Thyroid gland (tissue), 4 donors: Measurements from ENCODE around the gene ARMC3. TPM values are rescaled to one million over a fixed set of nuclear protein-coding genes. Genes with fewer than 3 reads are reported as not detected.

Source experiments
- DNase-seq, 2 donors: peaks; one replicate each; pipeline ENCODE4 v3.0.0-alpha.2; 2019
- H3K27ac ChIP-seq, 3 donors: fragments of 200-600 bp; sonication (generic); 1 replicate in 2 of 3; 2 replicates in 1 of 3; pipeline ENCODE4 v1.5.1; 2016 to 2019; ENCODE audit warnings: mild to moderate bottlenecking in 1 of 3, moderate library complexity in 1 of 3
- H3K27me3 ChIP-seq: fragments of 200-600 bp; sonication (generic); one replicate; pipeline ENCODE4 v1.5.1; 2019
- H3K36me3 ChIP-seq, 2 donors: fragments of 200-600 bp; sonication (generic); one replicate each; pipeline ENCODE4 v1.5.1; 2016 to 2019
- H3K4me1 ChIP-seq, 2 donors: fragments of 200-600 bp; sonication (generic); one replicate each; pipeline ENCODE4 v1.5.1; 2017 to 2019
- H3K4me3 ChIP-seq, 3 donors: fragments of 200-600 bp; sonication (generic); replicated peaks in 1 of 3; 1 replicate in 2 of 3; 2 replicates in 1 of 3; pipeline ENCODE4 v1.5.1; 2016; ENCODE audit warnings: mild to moderate bottlenecking in 1 of 3
- H3K9me3 ChIP-seq: fragments of 200-600 bp; sonication (generic); one replicate; pipeline ENCODE4 v1.5.1; 2017
- POLR2A ChIP-seq, 2 donors: fragments of 450-650 bp; IDR thresholded peaks; one replicate each; pipeline ENCODE4 v1.6.1; 2017; ENCODE audit warnings: antibody characterized with exemption in 2 of 2, mild to moderate bottlenecking in 2 of 2, moderate library complexity in 1 of 2
- WGBS, 2 donors: methylation state at CpG; one replicate each; pipeline ENCODE4 v1.1.5; 2017; 5-methylcytosine and 5-hydroxymethylcytosine counted together
- intact Hi-C: fragments of 100-400 bp; cut with DNase I; formaldehyde crosslinking; loops from one replicate; pipeline ENCODE4 v1.15.1; 2023
- total RNA-seq, 4 donors: library from RNA; depleted of rRNA; stranded (reverse); fragments of >200 nt; gene quantifications; one replicate each; pipeline ENCODE4 v1.2.3, GENCODE V29; 2016
- TF ChIP-seq, protein P1 (sequence below), 6 experiments: fragments of 200-600 bp in 3 of 6; fragments of 450-650 bp in 3 of 6; sonication (generic) in 3 of 6; IDR thresholded peaks; one replicate each; pipeline ENCODE4 v1.5.1; 2016 to 2019; ENCODE audit warnings: antibody characterized with exemption in 6 of 6, mild to moderate bottlenecking in 2 of 6, inconsistent platforms in 1 of 6, moderate library complexity in 1 of 6

Gene ARMC3
- total RNA-seq, 4 donors from 2014 or later = 0.13 to 0.73 (median 0.51) TPM

DNA sequence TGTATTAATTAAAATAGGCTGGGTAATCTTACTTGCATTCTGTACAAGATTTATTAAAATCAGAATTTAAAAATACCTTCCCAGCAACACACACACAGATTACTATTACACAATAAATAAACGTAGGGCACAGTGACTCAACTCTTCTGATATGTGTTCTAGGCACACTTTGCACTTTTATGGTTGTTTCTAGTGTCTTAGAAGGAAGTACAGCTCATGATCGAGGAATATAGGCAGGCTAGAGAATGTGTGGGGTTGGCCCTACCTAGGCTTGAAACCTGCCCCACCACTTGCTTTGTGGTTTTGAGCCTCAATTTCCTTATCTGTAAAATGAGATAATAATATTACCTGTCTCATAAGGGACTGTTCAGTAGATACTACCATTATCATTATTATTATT lies 30.5 kb downstream of the ARMC3 start:
- 88 to 93% methylated on average over 2 of the region's 2 CpGs for WGBS, 2 donors
- TF ChIP-seq POLR2A (IDR thresholded peaks at IDR 0.05) = no peak
- TF ChIP-seq, protein P1, sequence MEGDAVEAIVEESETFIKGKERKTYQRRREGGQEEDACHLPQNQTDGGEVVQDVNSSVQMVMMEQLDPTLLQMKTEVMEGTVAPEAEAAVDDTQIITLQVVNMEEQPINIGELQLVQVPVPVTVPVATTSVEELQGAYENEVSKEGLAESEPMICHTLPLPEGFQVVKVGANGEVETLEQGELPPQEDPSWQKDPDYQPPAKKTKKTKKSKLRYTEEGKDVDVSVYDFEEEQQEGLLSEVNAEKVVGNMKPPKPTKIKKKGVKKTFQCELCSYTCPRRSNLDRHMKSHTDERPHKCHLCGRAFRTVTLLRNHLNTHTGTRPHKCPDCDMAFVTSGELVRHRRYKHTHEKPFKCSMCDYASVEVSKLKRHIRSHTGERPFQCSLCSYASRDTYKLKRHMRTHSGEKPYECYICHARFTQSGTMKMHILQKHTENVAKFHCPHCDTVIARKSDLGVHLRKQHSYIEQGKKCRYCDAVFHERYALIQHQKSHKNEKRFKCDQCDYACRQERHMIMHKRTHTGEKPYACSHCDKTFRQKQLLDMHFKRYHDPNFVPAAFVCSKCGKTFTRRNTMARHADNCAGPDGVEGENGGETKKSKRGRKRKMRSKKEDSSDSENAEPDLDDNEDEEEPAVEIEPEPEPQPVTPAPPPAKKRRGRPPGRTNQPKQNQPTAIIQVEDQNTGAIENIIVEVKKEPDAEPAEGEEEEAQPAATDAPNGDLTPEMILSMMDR (IDR thresholded peaks at IDR 0.05) = no peak
- H3K4me1 ChIP-seq = no peaks in the 10 kb centered on the region
- intact Hi-C loops = no loop called here
- DNase-seq = no peak
- H3K36me3 ChIP-seq = no peaks in the 10 kb centered on the region
- no peak overlapping the region for H3K27ac ChIP-seq
- H3K4me3 ChIP-seq = no peak overlapping the region
- H3K9me3 ChIP-seq = no peaks in the 10 kb centered on the region
- H3K27me3 ChIP-seq = no peaks in the 10 kb centered on the region

DNA sequence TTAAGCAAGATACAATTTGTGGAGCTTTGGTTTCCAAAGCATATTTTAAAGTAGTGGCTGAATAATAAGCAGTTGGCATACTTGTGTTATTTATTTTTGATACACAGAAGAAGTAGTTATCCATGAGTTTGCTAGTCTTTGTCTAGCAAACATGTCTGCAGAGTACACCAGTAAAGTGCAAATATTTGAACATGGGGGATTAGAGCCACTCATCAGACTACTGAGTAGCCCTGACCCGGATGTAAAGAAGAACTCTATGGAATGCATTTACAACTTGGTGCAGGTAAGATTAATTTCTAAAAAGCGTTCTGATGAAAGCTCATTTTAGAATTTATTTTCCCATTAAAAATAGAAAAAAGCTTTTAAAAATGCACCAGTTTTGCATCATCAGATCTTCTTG lies 31.4 kb downstream of the ARMC3 start:
- DNase-seq = no peak
- no peak for TF ChIP-seq POLR2A (IDR thresholded peaks at IDR 0.05)
- TF ChIP-seq, protein P1 (IDR thresholded peaks at IDR 0.05) = no peak
- no peaks in the 10 kb centered on the region for H3K27me3 ChIP-seq
- H3K9me3 ChIP-seq = no peaks in the 10 kb centered on the region
- H3K27ac ChIP-seq = no peak overlapping the region
- intact Hi-C loops = no loop called here
- WGBS, 2 donors = 65 to 68% methylated on average over 2 of the region's 2 CpGs
- H3K4me1 ChIP-seq = no peaks in the 10 kb centered on the region
- no peak overlapping the region for H3K4me3 ChIP-seq
- H3K36me3 ChIP-seq = no peaks in the 10 kb centered on the region

DNA sequence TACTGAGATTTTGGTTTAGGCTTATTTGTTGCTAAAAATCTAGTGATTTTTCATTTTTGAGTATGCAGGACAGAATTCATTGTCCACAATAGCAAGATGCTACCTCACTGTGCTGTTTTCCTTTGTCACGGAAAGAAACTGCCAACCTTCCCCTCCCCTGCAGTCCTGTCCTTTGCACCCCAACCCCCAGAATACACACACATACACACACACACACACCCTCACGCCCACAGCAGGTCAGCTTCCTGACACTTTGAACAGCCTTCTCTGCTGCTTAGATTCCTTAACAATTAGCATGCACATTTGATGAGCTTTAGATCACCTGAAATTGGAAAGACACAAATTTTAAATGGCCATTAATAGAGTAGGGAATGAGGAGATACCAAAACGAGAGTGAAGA lies 32.1 kb downstream of the ARMC3 start:
- no peak for TF ChIP-seq POLR2A (IDR thresholded peaks at IDR 0.05)
- TF ChIP-seq, protein P1 (IDR thresholded peaks at IDR 0.05) = no peak
- Histone ChIP-seq H3K9me3 (no peaks in the 10 kb centered on the region), H3K36me3 (no peaks in the 10 kb centered on the region), H3K4me3 (no peak overlapping the region), H3K27ac (no peak overlapping the region), H3K27me3 (no peaks in the 10 kb centered on the region), H3K4me1 (no peaks in the 10 kb centered on the region)
- no peak for DNase-seq
- intact Hi-C loops = no loop called here
- 68 to 76% methylated on average over 3 of the region's 3 CpGs for WGBS, 2 donors

DNA sequence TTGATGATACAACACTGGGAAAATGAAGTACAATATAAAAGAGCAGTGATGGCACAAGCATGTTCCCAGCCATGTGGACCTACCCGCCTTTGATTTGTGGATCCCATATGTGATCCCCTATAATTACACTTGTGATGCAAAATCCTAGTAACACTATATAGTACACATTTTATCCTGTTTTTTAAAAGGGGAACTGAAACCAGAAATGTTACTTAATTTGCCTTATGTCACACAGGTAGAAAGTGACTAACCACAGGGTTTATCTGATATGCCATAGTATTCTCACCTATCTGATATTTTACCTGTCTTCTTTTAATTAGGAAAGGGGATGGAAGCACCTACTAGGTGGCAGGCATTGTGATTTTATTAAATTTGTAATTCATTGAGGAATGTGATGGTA lies 35.0 kb downstream of the ARMC3 start:
- TF ChIP-seq, protein P1 (IDR thresholded peaks at IDR 0.05) = no peak
- TF ChIP-seq POLR2A (IDR thresholded peaks at IDR 0.05) = no peak
- no peak for DNase-seq
- no peaks in the 10 kb centered on the region for H3K4me1 ChIP-seq
- H3K27me3 ChIP-seq = no peaks in the 10 kb centered on the region
- WGBS, 2 donors = 93 to 96% methylated on average over 1 of the region's 1 CpG
- no peaks in the 10 kb centered on the region for H3K9me3 ChIP-seq
- intact Hi-C loops = no loop called here
- no peak overlapping the region for H3K27ac ChIP-seq
- no peak overlapping the region for H3K4me3 ChIP-seq
- H3K36me3 ChIP-seq = no peaks in the 10 kb centered on the region

DNA sequence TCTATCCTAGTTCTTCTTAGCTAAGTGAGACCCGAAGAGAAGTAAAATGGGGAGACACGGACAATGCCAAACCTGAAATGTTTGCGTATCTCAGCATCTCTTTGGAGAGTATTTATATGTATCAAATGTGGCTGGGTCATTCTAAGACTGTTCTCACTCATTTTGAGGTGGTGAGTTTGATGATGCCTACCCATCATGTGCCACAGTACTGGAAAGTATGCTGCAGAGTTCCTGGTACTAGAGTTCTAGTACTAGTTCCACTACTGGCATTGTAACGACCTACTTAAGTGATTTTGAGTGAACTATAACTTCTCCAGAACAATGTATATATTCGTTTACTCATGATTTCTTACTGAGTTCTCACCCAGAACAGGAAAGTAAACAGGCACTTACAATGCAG lies 41.9 kb downstream of the ARMC3 start:
- 75 to 91% methylated on average over 5 of the region's 5 CpGs for WGBS, 2 donors
- H3K36me3 ChIP-seq = no peaks in the 10 kb centered on the region
- no peaks in the 10 kb centered on the region for H3K4me1 ChIP-seq
- no peak overlapping the region for H3K4me3 ChIP-seq
- H3K9me3 ChIP-seq = no peaks in the 10 kb centered on the region
- no peak for DNase-seq
- H3K27me3 ChIP-seq = no peaks in the 10 kb centered on the region
- no peak for TF ChIP-seq POLR2A (IDR thresholded peaks at IDR 0.05)
- TF ChIP-seq, protein P1 (IDR thresholded peaks at IDR 0.05) = no peak
- H3K27ac ChIP-seq = no peak overlapping the region
- intact Hi-C loops = no loop called here
